HG03571 (cell line): ENCODE measurements around the gene CCNT2.
"Not testable (repeated sequence)": the region's sequence is repeated elsewhere in the genome, so short reads cannot be mapped to it uniquely, and the experiment has no call there.

ENCODE experiments used
- ATAC-seq: cut with Tn5 transposase; IDR thresholded peaks from one replicate; pipeline ENCODE4 v1.9.1; 2021; ENCODE audit not compliant: unreplicated experiment

CCNT2 gene

DNA sequence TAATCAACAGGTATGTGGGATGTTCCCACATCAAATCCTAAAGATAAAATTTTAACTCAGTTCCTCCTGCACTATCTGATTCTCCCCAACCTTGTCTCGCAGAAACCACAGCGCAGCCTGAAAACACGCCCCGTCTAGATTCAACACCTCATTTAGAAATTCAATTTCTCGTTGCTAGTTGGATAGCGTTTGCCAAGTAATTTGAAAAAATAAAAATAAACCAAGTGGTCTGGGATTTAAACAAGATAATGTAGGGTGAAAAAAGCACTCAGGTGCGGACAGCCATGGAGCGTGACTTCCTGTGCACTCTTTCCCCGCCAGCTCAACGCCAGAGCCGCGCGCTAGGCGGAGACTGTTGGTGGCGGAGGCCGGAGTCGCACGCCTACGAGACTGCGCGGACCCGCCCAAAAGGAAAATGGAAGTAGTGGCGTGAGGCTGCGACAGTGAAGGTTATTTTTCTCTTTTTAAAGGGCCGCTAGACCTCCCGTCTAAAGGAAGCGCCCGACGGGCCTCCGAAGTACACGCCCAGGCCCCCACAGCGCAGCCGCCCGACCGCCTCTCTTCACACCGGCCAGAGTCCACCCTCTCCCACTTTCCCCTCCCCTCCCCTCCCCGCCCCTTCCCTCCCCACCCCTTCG, 615 bp upstream of the CCNT2 start:
- peak; percentile 76 for ATAC-seq

DNA sequence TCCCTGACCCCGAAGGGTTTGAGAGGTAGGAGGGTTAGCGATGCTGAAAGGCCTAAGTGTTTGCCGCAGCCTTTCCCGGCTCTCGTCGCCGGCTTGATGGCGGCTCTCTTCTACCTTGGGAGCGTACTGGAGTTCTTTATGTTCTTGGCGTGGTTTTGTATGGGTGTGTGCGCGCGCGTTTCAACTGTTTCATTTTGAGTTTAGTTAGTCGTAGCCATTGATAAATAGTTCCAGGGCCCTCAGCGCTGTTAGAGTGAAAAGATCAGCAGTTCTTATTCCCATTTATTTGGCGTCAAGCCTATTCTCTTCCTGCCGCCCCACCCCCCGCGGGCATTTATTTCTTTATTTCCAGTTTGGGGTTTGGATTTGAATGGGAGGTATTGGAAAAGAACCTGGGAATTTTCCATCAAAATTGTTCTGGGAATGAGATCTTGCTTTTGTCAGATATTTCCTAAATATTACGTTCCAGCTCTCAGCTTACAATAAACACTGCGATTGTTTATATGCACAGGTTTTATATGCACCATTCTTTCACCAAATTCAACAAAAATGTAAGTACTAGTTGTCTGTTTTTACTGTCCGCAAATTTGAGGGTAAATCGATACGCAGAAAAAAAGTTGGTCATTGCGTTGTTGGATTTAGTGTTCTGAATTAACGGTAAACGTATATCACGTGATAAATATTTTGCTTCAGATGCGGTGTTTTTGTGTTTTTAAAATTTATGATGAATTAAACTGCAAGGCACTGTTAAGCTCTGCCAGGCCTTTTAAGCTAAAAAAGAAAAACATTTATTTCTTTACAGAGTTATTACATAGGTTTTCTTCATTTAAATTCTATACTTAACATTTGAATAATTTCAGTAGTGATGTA, 954 bp downstream of the CCNT2 start:
- no peak for ATAC-seq

DNA sequence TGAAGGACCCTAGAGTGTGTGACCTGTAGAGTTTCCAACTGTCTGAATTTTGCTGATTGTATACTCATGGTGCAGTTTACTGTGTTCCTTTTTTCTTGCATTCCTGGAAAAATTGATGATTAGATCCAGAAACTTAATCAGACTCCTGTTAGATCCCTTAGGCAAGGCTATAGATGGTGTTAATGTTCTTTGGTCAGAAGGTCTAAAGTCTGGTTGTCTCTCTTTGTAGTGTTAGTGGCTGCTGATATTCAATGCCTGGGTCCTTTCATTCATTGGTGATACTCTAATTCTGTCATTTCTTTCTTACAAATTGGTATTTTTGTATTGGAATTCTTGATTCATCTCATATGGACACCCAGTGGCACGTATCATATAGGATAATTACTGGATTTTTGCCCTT, 6.3 kb downstream of the CCNT2 start:
- no peak for ATAC-seq

DNA sequence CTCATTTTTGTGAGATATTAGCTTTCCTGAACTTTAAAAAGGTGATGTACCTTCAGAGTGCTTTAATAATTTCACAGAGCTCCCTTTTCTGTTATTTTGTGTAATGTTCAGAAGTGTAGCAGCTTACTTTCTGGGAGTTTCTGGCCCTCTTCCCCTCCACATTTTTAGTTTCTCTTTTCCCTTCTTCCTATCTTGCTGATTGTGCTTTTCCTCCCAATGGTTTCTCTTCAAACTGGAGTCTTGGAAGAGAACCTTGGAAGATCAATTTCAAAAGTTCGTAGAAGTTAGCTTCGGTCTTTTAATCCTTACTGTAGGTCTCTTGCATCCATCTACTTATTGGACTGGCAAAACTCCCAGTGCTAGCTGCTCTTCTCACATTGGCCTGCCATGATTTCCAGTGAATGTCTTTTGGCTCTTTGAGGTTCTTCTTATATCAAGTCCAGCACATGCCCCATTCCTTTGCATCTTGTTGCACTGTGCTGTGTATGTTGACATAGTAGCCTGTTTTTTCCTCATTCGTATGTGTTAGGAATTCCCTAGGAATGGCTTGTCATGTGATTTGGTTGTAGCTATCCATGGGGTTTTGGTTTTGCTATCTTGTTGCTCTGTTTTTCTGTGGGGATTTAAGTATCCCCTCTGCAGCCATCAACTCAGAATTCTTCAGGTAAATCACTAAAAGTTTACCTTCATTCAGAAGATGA, 7.8 kb downstream of the CCNT2 start:
- ATAC-seq, result no peak

DNA sequence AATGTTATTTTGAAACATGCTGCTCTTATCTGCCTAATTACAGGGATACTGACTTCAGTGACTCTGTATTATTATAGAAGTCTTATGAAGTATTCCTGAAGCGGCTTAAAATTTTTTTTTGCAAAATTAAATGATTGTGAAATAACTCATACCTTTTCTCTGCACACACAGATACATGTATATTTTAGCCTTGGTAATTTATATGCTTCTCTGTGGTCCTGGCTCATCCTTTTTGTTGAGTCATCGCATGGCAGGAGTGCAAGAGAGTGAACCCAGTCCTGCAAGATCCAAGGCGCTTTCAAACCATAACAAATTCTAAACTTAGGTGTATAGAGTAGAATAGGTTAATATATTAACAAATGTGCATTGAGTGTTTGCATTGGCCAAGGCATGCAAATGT, 8.6 kb downstream of the CCNT2 start:
- no peak for ATAC-seq

DNA sequence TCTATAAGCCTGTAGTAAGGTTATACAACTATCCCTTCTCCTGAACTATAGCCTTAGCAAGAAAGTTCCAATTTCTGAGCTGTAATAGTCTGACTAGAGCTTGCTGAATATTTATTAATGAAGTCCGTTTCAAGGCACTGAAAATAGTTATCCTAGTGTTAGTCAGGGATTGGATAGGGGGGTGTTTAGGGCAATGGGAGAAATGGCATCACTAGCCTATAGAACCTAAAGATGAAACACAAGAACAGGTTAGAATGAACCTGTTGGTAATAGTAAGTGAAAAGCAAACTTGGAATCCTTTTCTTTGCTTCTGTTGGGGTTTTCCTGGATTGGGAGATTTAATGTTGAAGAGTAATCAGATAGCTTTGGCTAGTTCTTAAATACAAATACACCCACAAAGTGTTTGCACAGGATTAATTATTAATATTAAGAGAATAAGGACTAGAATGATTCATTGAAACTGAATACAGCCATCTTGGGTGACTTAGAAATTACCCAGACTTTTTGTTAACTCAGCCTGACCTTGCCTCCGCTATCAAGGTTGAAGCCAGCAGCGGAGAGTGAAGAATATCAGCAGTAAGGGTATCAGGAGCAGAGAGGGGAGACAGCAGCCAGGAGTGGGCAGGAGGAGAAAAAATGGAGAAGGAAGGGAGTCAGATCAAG, 14.4 kb downstream of the CCNT2 start:
- ATAC-seq, result no peak

DNA sequence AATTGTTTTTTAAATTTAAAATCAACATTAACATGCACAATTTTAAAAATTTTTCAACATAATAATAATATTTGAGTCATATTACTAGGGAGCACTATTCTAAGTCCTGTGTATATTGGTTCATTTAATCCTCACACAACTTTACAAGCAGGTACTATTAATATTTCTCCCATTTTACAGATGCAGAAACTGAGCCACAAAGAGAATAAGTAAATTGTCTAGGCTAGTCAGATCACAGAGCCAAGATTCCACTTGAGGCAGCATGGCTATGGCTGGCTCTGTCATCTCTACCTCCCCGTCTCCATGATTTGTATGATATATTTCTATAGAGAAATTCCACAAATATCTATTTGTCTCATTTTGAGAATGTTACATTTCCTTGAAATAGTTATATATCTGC, 15.1 kb downstream of the CCNT2 start:
- no peak for ATAC-seq

DNA sequence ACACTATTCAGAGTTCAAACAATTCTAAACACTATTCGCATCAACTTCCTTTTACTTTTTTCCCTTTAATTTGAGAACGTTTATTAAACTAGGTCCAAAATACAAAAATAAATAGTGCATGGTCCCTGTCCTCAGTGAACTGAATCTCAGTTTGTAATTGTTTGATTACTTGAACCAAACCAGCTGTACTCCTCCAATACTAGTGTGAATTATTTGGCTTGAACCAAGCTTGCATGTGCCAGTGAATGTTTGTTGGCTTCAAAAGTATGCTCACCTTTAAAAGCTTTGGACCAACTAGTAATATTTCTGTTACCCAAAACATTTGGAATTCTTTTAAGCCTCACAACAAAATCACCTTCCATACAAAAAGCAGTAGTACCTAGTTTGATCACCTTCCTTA, 15.5 kb downstream of the CCNT2 start:
- no peak for ATAC-seq

DNA sequence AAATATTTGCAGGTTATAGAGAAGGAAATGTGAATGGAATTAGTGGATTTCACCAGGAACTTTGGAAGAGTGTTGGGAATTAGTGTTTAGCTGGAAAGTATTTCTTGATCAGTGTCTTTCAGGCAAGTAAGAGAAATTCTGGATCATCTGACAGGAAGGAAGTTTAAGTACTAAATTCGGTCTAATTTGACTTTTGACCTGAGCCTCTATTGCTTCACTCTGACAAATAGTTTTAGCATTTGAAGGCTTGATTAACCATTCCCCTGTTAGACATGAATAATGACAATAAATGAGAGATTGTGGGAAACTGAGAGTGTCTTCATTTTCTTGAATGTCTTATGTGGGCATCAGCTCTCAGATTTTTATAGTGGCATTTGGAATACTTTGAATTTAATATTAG, 16.0 kb downstream of the CCNT2 start:
- ATAC-seq, result no peak

DNA sequence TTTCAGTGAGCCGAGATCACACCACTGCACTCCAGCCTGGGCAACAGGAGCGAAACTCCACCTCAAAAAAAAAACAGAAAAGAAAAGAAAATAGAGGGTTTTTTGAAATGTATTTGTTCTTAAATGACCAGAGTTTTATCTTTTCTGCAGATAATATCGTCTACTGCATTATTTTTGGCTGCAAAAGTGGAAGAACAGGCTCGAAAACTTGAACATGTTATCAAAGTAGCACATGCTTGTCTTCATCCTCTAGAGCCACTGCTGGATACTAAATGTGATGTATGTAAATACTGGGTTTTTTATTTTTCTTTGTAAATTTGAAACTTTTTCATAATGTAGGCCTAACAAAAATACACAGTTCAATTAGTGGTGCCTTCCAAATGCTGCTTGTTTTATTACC, 18.1 kb downstream of the CCNT2 start:
- no peak for ATAC-seq

DNA sequence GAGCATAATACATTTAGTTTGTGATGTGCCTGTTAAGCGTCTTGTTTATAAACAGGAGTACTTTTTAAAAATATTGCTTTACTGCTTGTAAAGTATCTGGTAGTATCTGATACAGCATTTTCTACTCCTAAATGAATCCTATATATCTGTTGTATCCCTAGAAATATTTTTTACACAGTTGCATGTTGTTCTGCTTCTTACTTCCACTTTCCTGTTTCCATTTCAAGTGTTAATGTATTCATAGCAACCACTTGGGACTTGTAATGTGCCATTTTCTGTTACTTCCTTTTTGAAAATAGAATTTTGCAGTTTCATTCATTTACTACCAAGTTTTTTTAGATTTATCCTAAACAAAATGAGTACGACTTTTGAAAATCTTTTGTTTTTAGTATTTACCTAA, 24.9 kb downstream of the CCNT2 start:
- peak; percentile 88 for ATAC-seq

DNA sequence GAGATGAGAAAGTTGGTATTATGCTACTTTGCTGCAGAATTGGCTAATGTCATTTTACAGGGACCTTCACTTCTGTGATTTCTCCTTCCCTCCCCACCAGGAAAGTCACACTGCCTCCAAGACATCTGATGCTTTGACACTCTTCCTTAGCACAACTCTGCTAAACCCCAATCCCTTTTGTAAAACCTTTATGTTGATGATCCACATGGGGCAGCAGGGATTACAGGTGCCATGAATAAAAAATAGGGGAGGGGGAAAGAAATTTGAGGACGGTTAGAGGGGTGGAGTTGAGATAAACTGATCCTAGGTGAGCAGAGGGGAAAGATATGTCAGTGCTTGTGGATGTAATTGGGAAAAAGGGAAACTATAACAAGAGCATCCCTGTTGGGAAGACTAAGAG, 26.4 kb downstream of the CCNT2 start:
- ATAC-seq, result no peak

DNA sequence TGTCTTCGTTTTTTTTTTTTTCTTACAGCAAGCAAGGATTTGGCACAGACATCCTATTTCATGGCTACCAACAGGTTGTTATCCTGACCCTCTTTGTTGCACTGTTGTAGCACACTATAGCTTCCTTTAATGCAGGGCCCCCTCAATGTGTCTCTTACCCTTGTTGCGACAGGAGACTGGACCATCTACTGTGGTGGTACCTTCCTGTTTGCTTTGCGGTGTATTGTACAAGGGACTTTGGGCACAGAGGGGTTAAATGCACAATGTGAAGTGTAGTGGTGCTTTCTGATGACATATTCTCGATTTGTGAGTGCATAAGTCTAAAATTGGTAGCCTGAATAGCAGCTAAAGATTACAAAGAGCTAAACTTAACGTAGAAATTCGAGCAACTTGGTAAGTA, 27.5 kb downstream of the CCNT2 start:
- ATAC-seq, result no peak

DNA sequence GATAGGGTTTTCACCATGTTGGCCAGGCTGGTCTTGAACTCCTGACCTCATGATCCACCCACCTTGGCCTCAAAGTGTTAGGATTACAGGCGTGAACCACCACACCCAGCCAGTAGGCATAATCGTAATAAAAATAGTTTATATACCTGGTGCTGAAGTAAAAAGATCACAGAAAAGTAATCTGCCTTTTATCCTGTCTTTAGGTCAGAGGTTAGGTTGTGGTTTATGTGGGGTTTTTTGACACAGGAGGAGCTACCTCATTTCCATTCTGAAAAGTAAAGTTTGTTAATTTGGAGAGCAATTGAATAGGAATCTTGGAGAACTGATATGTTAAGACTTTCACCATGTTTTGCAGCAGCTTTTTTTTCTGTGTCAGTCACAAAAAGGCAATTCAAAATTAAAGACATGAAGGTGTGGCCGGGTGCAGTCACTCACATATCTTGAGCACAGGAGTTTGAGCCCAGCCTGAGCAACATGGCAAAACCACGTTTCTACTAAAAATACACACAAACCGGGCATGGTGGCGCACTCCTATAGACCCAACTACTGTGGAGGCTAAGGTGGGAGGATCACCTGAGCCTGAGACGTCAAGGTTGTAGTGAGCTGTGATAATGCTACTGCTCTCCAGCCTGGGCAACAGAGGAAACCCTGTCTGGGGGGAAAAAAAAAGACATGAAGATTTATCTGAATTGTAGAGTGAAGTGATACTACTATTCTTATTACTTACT, 31.5 kb downstream of the CCNT2 start:
- no peak for ATAC-seq

DNA sequence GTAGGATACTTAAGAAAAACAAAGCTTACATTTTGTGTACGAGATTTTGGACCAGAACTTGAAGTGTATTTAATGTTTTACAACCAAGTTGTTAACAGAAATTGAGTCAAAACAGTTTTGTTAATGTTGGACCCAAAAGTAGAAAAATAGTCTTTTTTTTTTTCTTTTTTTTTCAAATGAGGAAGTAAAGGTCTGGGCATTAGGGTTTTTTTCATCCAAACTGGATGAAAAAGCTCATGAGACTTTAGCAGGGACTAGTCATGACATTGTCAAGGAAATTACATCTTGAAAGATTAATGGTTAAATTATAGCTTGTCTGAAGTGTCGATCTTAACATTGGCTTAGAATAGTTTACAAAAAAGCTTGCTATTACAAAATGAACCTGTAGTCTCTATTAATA, 32.3 kb downstream of the CCNT2 start:
- no peak for ATAC-seq

DNA sequence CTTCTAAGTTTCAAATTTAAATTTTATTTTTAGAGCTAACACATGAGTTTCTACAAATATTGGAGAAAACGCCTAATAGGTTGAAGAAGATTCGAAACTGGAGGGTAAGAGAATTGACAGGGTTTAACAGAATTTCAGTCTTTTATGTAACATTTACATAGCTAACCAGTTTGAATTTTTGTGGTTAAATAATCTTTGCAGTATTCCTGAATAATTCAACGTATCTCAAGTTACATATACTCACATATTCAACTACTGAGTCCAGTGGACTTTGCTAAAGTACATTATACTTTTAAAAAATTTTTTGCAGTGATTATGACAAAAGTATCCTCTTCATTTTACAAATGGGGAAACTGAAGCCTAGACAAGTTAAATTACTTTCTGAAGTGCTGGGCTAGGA, 34.0 kb downstream of the CCNT2 start:
- no peak for ATAC-seq

DNA sequence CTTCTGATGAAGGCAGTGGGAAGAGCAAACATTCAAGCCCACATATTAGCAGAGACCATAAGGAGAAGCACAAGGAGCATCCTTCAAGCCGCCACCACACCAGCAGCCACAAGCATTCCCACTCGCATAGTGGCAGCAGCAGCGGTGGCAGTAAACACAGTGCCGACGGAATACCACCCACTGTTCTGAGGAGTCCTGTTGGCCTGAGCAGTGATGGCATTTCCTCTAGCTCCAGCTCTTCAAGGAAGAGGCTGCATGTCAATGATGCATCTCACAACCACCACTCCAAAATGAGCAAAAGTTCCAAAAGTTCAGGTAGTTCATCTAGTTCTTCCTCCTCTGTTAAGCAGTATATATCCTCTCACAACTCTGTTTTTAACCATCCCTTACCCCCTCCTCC, 35.4 kb downstream of the CCNT2 start:
- ATAC-seq, result no peak

DNA sequence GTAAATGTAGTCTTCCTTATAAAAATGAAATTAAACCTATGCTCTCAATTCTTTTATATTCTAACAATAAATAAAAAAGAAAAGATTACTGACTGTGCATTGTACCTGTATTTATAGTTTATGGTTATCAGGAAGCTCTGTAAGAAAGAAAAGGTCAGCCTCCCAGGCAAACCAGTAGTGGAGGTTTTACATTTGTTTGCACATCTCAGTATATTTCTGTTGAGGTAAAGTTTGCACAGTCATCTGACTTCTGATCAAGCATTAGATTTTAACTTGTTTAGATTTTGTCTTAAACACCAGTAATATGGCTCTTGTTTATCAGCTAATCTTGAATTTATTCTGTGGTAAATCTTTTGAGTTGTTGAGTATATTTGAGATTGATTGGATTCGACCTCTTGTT, 37.1 kb downstream of the CCNT2 start:
- no peak for ATAC-seq

DNA sequence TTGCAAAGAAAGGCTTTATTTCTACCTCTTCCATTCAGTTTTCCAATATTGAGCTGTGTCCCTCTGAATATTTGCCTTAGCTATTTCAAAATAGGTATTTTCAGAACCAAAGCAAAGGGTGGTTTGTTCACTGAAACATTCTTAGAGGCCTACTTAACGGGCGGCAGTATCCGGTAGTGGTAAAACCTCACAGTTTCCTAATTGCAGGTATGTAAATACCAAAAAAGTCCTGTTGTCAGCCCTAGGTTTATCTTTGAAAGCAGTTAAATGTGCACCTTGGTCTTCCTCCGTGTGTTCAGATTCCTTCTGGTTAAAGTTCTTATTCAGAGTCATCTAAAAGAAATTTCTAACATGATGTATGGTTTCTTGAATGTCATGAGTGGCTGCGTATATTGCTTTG, 38.9 kb downstream of the CCNT2 start:
- no peak for ATAC-seq

DNA sequence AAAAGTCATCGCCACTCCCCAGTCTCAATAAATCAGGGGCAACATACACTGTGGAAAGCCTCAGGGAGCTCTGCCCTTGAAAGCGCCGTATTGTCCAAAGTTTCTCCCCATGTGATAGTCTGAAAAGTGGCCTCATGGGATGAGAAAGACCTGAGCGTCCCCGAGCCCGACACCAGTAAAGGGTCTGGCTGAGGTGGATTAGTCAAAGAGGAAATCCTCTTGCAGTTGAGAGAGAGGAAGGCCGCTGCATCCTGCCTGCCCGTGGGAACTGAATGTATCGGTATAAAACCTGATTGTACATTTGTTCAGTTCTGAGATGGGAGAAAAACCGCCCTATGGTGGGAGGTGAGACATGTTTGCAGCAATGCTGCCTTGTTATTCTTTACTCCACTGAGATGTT, 48.5 kb downstream of the CCNT2 start:
- not testable (repeated sequence) for ATAC-seq
